Stimulated activated naive CD8-positive, alpha-beta T cell treated with anti-CD3 and anti-CD28 coated beads, Interleukin-15, Interleukin-2, amounts not matched to agents 100 ng/mL and 50 ng/mL, for 24 hours (primary cell): ENCODE data around the gene VCPKMT.
A peak's percentile ranks its signal among the peaks of the same experiment; 100 is the strongest.

Source experiments
- H3K27ac Mint-ChIP-seq: one replicate; pipeline ENCODE4 v1.8.0; 2021; ENCODE audit warnings: mild to moderate bottlenecking, mixed read lengths
- H3K27me3 Mint-ChIP-seq: one replicate; pipeline ENCODE4 v1.8.0; 2021; ENCODE audit warnings: mixed read lengths
- H3K36me3 Mint-ChIP-seq: one replicate; pipeline ENCODE4 v1.8.0; 2021; ENCODE audit warnings: low read depth, mixed read lengths
- H3K4me1 Mint-ChIP-seq: one replicate; pipeline ENCODE4 v1.8.0; 2021; ENCODE audit warnings: low read depth, mixed read lengths
- H3K4me3 Mint-ChIP-seq: one replicate; pipeline ENCODE4 v1.8.0; 2021; ENCODE audit warnings: mild to moderate bottlenecking, mixed read lengths
- H3K9me3 Mint-ChIP-seq: one replicate; pipeline ENCODE4 v1.8.0; 2021; ENCODE audit warnings: mixed read lengths

VCPKMT gene

DNA sequence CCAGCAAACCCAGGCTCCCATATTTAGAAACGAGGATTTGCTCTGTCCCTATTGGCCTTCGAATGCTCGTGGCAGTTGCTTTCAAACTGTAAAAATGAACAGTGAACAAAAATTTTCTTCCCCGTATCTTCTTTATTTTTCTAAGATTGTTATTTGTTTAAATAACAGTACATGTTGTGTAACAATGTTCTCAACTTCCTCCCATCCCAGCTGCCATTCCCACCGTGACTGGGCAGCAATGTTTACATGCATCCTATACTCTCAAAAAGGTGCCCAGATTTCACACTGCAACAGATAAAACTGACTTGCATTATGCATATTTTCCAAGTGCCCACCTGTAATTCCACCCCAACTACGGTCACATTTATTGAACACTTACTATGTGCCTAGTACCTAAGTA, 12.8 kb downstream of the VCPKMT start:
- H3K27me3 Mint-ChIP-seq, result no peaks in the 10 kb centered on the region
- H3K27ac Mint-ChIP-seq, result peak overlapping the region; percentile 88
- H3K9me3 Mint-ChIP-seq, result no peaks in the 10 kb centered on the region
- peaks cover 27% of the 10 kb centered on the region for H3K36me3 Mint-ChIP-seq
- peaks cover 56% of the 10 kb centered on the region for H3K4me1 Mint-ChIP-seq
- H3K4me3 Mint-ChIP-seq, result peak overlapping the region; percentile 76

DNA sequence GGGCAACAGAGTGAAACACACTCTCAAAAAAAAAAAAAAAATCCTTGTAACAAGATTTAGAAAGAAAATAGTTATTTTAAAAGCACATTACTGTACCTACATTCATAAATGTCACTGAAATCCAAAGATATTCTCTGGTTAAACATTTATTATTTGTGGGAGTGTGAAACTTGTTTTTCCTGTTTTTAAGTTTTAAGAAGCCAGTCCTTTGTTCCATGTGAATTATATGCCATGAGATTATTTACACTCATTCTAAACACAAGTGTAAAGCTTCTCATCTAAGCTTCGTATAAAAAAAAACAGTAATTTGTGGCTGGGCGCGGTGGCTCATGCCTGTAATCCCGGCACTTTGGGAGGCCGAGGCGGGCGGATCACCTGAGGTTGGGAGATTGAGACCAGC, 15.0 kb downstream of the VCPKMT start:
- H3K27ac Mint-ChIP-seq, result no peak overlapping the region
- peaks cover 18% of the 10 kb centered on the region for H3K36me3 Mint-ChIP-seq
- H3K4me3 Mint-ChIP-seq, result no peak overlapping the region
- no peaks in the 10 kb centered on the region for H3K9me3 Mint-ChIP-seq
- H3K27me3 Mint-ChIP-seq, result no peaks in the 10 kb centered on the region
- H3K4me1 Mint-ChIP-seq, result peaks cover 71% of the 10 kb centered on the region

DNA sequence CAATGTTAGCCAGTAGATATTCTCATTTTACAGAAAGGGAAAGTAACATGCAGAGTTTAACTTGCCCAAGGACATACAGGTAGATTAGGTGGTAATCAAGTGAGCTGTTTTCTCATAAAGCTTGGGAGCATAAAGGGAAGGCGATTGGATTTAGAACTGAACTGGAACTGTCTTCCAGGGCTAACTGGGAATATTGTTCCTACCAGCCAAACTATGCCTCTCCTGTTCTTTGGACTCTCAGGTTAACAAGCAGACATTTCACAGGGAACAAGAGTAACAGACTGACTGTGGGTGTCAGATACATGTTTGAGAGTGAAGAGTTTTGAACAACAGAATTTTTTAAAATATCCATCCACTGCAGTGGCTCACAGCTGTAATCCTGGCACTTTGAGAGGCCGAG, 15.6 kb downstream of the VCPKMT start:
- Mint-ChIP-seq H3K36me3 (peaks cover 20% of the 10 kb centered on the region), H3K4me1 (peaks cover 77% of the 10 kb centered on the region), H3K4me3 (no peak overlapping the region), H3K27me3 (no peaks in the 10 kb centered on the region), H3K27ac (peak overlapping the region; percentile 74), H3K9me3 (peaks cover under 1% of the 10 kb centered on the region)

DNA sequence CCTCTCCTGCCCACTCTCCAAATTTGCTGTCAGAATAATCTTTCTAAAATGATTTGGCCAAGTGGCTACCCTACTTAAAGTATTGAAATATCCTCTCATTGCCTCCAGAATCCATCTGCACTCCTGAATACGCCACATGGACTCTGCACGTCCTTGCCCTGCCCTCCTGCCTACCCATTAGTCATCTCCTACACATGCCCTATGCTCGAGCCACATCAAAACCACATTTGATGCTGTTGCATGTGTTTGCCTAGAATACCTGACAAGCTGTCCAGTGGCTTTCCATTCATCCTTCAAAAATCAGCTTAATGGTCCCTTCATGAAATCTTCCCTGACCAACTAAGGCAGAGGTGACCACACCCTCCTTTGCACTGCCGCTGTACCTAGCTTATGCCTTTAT, 17.0 kb downstream of the VCPKMT start:
- Mint-ChIP-seq H3K9me3 (peaks cover 3% of the 10 kb centered on the region), H3K4me3 (peak overlapping the region; percentile 63), H3K4me1 (peaks cover 82% of the 10 kb centered on the region)

DNA sequence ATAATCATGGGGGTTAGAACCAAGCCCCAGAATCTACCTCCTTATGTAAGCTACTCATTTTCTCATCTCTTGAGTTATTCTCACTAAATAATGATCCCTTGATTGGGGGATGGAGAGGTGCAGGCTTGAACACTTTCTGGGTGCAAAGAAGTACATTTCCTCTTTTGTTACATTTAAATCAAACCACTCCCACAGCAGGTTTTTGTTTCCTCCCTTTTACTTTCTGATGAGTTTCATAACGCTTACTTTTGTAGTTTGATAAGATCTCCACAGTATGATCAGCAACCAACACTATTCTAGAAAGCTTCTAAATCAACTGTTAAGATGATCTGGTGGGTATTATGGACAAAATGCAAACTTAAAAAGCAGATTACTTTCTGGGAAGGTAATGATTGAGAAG, 20.5 kb downstream of the VCPKMT start:
- peak overlapping the region; percentile 61 for H3K4me3 Mint-ChIP-seq
- peaks cover 3% of the 10 kb centered on the region for H3K9me3 Mint-ChIP-seq
- peaks cover 16% of the 10 kb centered on the region for H3K36me3 Mint-ChIP-seq
- H3K27me3 Mint-ChIP-seq, result no peaks in the 10 kb centered on the region
- H3K27ac Mint-ChIP-seq, result peak overlapping the region; percentile 69
- H3K4me1 Mint-ChIP-seq, result peaks cover 89% of the 10 kb centered on the region

More for the DNA sequence above, 17.0 kb downstream of the VCPKMT start:
- no peaks in the 10 kb centered on the region for H3K27me3 Mint-ChIP-seq
- peaks cover 23% of the 10 kb centered on the region for H3K36me3 Mint-ChIP-seq
- peak overlapping the region; percentile 85 for H3K27ac Mint-ChIP-seq

DNA sequence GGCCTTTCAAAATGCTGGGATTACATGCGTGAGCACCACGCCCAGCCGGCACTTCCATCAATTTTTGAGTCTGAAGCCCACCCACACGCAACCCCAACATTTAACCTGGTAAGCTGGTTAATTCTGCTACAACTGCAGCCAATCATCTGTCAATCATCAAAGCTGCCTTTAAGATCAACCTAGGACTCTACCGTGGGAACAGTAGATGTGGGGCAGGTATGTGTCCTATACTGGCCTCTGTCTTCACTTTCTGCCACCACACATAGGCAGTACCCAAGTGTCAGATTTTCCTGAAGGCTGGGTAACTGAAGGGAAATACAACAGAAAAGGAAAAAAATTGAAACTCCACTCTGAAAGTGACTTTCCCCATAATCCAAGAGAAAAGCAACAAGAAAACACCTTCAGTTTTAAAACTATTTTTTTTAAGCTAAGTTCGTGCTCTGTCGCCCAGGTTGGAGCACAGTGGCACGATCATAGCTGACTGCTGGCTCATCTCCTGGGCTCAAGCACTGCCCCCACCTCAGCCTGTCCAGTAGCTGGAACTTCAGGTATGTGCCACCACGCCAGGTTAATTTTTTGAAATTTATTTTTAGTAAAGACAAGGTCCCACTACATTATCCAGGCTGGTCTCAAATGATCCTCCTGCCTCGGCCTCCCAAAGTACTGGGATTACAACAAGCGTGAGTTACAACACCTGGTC, 22.2 kb downstream of the VCPKMT start:
- Mint-ChIP-seq H3K9me3 (peaks cover 3% of the 10 kb centered on the region), H3K4me3 (no peak overlapping the region), H3K4me1 (peaks cover 85% of the 10 kb centered on the region), H3K36me3 (peaks cover 20% of the 10 kb centered on the region), H3K27me3 (no peaks in the 10 kb centered on the region), H3K27ac (no peak overlapping the region)

DNA sequence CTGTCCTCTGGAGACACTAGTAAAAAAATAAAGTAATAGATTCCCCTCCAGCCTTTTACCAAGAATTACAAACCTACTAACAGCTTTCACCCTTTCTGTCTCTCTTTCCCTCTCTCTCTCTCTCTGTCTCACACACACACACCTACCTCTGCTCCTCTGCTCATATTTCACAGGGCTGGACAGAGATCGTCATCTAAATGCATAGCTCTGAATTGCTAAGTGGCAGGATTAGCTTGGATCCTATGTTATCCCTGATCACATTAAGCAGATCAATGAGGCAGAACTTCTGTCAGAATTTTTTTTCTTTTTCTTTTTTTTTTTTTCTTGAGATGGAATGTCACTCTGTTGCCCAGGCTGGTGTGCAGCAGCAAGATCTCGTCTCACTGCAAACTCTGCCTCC, 22.9 kb downstream of the VCPKMT start:
- H3K9me3 Mint-ChIP-seq, result peaks cover 3% of the 10 kb centered on the region
- H3K27ac Mint-ChIP-seq, result peak overlapping the region; percentile 26
- no peak overlapping the region for H3K4me3 Mint-ChIP-seq
- peaks cover 18% of the 10 kb centered on the region for H3K36me3 Mint-ChIP-seq
- peaks cover 87% of the 10 kb centered on the region for H3K4me1 Mint-ChIP-seq
- no peaks in the 10 kb centered on the region for H3K27me3 Mint-ChIP-seq

DNA sequence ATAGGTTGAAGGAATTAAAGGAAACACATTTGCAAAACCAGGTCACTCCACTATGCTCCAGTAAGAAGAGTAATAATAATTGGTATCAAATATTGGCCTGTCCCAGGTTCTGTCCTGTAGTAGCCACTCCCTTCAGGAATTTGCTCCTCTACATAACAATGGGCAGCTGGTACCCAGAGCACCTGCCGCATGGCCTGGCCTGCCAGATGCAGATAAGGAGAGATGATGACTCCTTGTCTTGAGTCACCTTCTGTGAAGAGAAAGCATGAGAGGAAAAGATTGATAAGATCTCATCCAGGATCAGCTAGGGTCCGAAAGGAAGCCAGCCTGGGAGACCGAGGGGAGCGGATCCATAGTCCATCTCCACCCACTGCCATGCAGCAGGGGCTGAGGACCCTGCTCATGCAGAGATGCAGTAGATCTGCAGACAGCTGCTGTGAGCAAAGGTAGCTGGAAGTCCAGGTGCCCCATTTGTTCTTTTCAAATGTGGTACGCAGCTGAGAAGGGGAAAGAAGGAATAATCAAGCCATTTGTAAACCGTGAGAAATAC, 24.3 kb downstream of the VCPKMT start:
- Mint-ChIP-seq H3K27ac (peak overlapping the region; percentile 68), H3K4me1 (peaks cover 93% of the 10 kb centered on the region), H3K36me3 (peaks cover 21% of the 10 kb centered on the region)

DNA sequence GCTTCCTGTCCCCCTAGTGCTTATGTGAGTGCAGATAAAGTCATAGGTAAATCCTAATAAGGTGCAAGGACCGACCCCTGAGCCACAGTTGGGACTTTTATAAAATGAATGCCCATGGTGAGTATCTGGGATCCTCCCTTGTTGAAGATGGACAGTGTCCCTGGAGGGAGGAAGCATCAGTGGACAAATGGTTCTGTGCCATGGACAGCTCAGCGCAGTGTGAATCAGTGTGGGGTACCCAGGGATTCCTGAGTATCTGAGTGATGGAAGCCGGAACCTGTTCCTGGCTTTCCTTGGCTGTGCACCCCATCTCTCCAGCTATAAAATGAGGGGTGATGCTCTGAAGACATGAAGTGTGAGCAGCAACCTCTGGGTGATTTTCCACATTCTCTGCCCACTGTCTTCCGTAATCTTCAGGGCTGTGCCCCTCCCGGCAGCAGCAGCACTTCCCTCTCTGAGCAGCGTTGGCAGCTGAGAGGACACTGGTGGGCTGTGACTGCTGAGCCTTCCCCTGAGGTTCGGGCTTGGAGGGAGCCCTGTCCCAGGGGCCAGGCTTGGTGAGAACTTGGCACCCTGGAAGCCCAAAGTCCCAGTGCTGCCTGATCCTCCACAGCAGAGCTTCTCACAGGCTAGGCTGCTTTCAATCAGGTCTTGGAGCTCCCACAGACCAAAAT, 25.0 kb downstream of the VCPKMT start:
- peak overlapping the region; percentile 9 for H3K4me3 Mint-ChIP-seq
- H3K27ac Mint-ChIP-seq, result peak overlapping the region; percentile 72
- peaks cover 3% of the 10 kb centered on the region for H3K9me3 Mint-ChIP-seq
- no peaks in the 10 kb centered on the region for H3K27me3 Mint-ChIP-seq
- peaks cover 93% of the 10 kb centered on the region for H3K4me1 Mint-ChIP-seq
- H3K36me3 Mint-ChIP-seq, result peaks cover 16% of the 10 kb centered on the region

More for the DNA sequence above, 24.3 kb downstream of the VCPKMT start:
- no peak overlapping the region for H3K4me3 Mint-ChIP-seq
- peaks cover 3% of the 10 kb centered on the region for H3K9me3 Mint-ChIP-seq
- H3K27me3 Mint-ChIP-seq, result no peaks in the 10 kb centered on the region

DNA sequence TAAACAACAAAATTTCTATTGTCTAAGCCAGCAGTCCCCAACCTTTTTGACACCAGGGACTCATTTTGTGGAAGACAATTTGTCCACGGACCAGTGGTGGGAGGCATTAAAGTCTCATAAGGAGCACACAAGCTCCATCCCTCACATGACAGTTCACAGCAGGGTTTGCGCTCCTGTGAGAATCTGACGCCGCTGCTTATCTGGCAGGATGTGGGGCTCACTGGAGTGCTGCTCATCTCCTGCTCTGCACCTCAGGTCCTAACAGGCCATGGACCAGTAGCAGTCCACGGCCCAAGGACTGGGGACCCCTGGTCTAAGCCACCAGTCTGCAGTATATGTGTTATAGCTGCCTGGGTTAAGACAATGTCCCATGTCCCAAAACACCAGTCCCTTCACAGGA, 27.2 kb downstream of the VCPKMT start:
- Mint-ChIP-seq H3K9me3 (no peaks in the 10 kb centered on the region), H3K36me3 (peaks cover 12% of the 10 kb centered on the region), H3K27ac (peak overlapping the region; percentile 62), H3K27me3 (no peaks in the 10 kb centered on the region), H3K4me3 (peak overlapping the region; percentile 24), H3K4me1 (peaks cover 96% of the 10 kb centered on the region)

DNA sequence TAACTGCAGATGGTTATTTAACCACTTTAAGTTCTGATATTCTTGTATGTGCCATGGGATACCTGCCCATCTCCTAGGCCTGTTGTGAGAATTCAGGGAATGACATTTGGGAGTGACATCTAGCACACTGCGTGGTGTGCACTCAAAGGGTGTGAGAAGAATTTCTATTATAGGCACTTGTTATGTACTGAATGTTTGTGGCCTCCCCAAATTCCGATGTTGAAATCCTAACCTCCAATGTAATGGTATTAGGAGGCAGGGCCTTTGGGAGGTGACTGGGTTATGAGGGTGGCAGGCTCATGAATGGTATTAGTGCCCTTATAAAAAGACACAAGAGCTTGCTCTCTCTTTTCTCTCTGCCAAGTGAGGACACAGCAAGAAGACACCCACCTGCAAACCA, 27.6 kb downstream of the VCPKMT start:
- Mint-ChIP-seq H3K27ac (peak overlapping the region; percentile 62), H3K4me3 (peak overlapping the region; percentile 24), H3K36me3 (peaks cover 12% of the 10 kb centered on the region), H3K9me3 (no peaks in the 10 kb centered on the region), H3K27me3 (no peaks in the 10 kb centered on the region), H3K4me1 (peaks cover 96% of the 10 kb centered on the region)

DNA sequence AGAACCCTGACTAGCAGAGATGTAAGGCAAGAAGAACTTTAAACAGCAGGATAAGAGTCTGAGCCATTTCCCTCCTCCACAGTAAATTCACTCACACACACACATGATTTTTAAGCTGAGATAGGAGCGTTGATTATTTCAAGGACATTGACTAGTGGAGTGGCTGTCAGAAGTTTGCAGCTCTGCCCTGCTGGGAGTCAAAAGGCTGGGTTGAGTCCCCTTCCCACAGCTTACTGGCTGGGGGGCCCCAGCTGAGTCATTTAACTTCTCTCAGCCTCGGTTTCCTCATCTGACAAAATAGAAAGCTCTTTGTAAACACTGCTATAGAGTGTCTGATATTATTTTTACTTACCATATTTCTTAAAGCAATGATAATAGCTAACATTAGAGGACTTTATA, 28.3 kb downstream of the VCPKMT start:
- peaks cover 97% of the 10 kb centered on the region for H3K4me1 Mint-ChIP-seq
- H3K36me3 Mint-ChIP-seq, result peaks cover 12% of the 10 kb centered on the region
- peak overlapping the region; percentile 87 for H3K27ac Mint-ChIP-seq
- no peaks in the 10 kb centered on the region for H3K27me3 Mint-ChIP-seq
- peak overlapping the region; percentile 46 for H3K4me3 Mint-ChIP-seq
- H3K9me3 Mint-ChIP-seq, result no peaks in the 10 kb centered on the region

DNA sequence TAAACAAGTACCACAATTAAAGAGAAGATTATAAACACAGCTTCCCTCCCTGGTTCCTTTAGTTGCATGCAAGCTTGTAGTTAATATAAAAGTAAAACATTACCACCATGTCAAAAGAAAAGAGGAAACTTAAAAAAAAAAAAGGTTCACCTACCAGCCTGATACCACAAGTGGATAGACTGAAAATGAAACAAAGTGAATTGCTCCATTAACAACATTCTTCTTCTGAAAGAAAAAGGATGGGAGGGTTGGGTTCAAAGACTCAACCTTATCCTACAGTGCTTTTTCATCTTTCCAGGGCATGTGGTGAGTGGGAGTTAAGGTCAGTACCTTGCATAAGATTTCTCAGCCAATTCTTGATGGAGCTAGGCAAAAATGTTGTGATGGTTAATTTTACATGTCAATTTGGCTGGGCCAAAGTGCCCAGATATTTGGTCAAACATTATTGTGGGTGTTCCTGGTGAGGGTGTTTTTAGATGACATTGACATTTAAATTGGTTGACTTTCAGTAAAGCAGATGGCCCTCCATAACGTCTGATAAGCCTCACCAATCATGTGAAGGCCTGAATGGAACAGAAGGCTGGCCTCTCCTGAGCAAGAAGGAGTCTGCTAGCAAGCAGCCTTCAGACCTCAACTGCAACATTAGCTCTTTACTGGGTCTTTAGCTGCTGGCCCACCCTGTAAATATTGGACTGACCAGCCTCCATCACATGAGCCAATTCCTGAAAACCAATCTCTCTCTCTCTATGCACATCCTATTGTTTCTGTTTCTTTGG, 28.8 kb downstream of the VCPKMT start:
- Mint-ChIP-seq H3K4me3 (peak overlapping the region; percentile 46), H3K9me3 (no peaks in the 10 kb centered on the region), H3K27ac (peak overlapping the region; percentile 87), H3K27me3 (no peaks in the 10 kb centered on the region), H3K36me3 (peaks cover 12% of the 10 kb centered on the region), H3K4me1 (peaks cover 97% of the 10 kb centered on the region)

DNA sequence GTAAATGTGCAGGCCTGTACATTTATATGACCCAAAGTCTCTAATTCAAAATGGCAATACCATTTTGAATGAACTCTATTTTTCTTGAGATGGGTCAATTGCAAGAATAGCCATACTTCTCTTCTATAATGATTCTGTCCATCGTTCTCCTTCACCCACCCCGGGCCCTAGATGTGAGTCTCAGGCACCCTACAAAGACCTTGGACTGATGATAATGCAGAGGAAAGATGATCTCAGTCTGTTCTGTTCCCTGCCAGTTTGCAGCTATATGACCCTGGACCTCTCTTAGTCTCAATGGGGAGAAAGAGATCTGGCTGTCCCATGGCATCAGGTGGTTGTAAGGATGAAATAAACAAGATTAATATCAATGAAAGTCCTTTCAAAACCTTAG, 30.1 kb downstream of the VCPKMT start:
- peak overlapping the region; percentile 99 for H3K27ac Mint-ChIP-seq
- H3K4me3 Mint-ChIP-seq, result peak overlapping the region; percentile 71
- peaks cover 97% of the 10 kb centered on the region for H3K4me1 Mint-ChIP-seq
- no peaks in the 10 kb centered on the region for H3K27me3 Mint-ChIP-seq
- H3K9me3 Mint-ChIP-seq, result no peaks in the 10 kb centered on the region
- H3K36me3 Mint-ChIP-seq, result peaks cover 14% of the 10 kb centered on the region
